SK-N-SH (cell line): ENCODE data around the gene PLA2G4B.

Experiments used
- CTCF ChIP-seq: fragments of 200-600 bp; sonication (generic); IDR thresholded peaks from 2 replicates; pipeline ENCODE4 v1.6.1; 2017; ENCODE audit warnings: antibody characterized with exemption, mild to moderate bottlenecking, moderate library complexity
- EP300 ChIP-seq, 2 experiments: IDR thresholded peaks; 2 replicates each; pipeline versions ENCODE4 v1.4.0 to v1.6.1; 2012; ENCODE audit warnings: borderline replicate concordance in 1 of 2, low read depth in 1 of 2, low read length in 1 of 2
- FOSL2 ChIP-seq: IDR thresholded peaks from 2 replicates; pipeline ENCODE4 v1.4.0; 2012; ENCODE audit warnings: low read depth, mild to moderate bottlenecking, moderate library complexity, borderline replicate concordance
- FOXJ3 ChIP-seq: sonication (generic); formaldehyde crosslinking; IDR thresholded peaks from 2 replicates; pipeline ENCODE4 v1.5.1; 2020; ENCODE audit warnings: mild to moderate bottlenecking, missing genetic modification reagents
- RFX5 ChIP-seq: IDR thresholded peaks from 2 replicates; pipeline ENCODE4 v1.6.1; 2012; ENCODE audit warnings: mild to moderate bottlenecking, improper control_type of control experiment, low read length
- SIN3A ChIP-seq: IDR thresholded peaks from 2 replicates; pipeline ENCODE4 v1.6.1; 2012; ENCODE audit warnings: low read depth, mild to moderate bottlenecking, low read length, moderate library complexity, borderline replicate concordance
- SMC3 ChIP-seq: IDR thresholded peaks from 2 replicates; pipeline ENCODE4 v1.6.1; 2012; ENCODE audit warnings: low read depth, low read length, improper control_type of control experiment
- USF1 ChIP-seq: IDR thresholded peaks from 2 replicates; pipeline ENCODE4 v1.4.0; 2012; ENCODE audit warnings: low read depth, borderline replicate concordance
- USF2 ChIP-seq: fragments of 150-350 bp; IDR thresholded peaks from 2 replicates; pipeline ENCODE4 v1.6.1; 2017; ENCODE audit warnings: antibody characterized with exemption, low read length, low read depth, borderline replicate concordance

GRCh38 chr15:41851167-41851523 lies 12.5 kb downstream of the PLA2G4B start:
- no peak for TF ChIP-seq EP300 (IDR thresholded peaks at IDR 0.05; ENCODE audit: borderline replicate concordance in 1 of 2, low read depth in 1 of 2, low read length in 1 of 2)
- TF ChIP-seq CTCF: no peak
- no peak for TF ChIP-seq FOSL2
- TF ChIP-seq SIN3A: no peak
- no peak for TF ChIP-seq SMC3
- TF ChIP-seq USF1: no peak
- no peak for TF ChIP-seq RFX5
- no peak for TF ChIP-seq FOXJ3 (CRISPR knock-in tag)
- TF ChIP-seq USF2: no peak
